Left lung (tissue), 10 donors: ENCODE measurements around the gene UBXN6. TPM values are rescaled to one million over a fixed set of nuclear protein-coding genes. Genes with fewer than 3 reads are reported as not detected.

Source experiments
- ATAC-seq: fragments of 200-7000 bp; cut with Tn5 transposase; one replicate; pipeline ENCODE4 v1.9.1; 2020; ENCODE audit warnings: moderate library complexity
- DNase-seq, 4 donors: peaks; one replicate each; pipeline ENCODE4 v3.0.0-alpha.2; 2013 to 2020
- H3K27ac ChIP-seq, 2 donors: fragments of 200-600 bp; sonication (generic) in 1 of 2; one replicate each; pipeline versions ENCODE4 v1.5.0 to v1.8.0; 2020 to 2021
- H3K27me3 ChIP-seq, 2 donors: fragments of 200-600 bp; sonication (generic) in 1 of 2; one replicate each; pipeline versions ENCODE4 v1.5.0 to v1.8.0; 2020 to 2021
- H3K36me3 ChIP-seq, 2 donors: fragments of 200-600 bp; sonication (generic) in 1 of 2; one replicate each; pipeline versions ENCODE4 v1.5.0 to v1.8.0; 2020 to 2021
- H3K4me1 ChIP-seq, 2 donors: fragments of 200-600 bp; one replicate each; pipeline ENCODE4 v1.8.0; 2021
- H3K4me3 ChIP-seq, 2 donors: fragments of 200-600 bp; sonication (generic) in 1 of 2; one replicate each; pipeline versions ENCODE4 v1.5.0 to v1.8.0; 2020 to 2021; ENCODE audit warnings: mild to moderate bottlenecking in 1 of 2
- H3K9me3 ChIP-seq, 2 donors: fragments of 200-600 bp; sonication (generic) in 1 of 2; one replicate each; pipeline versions ENCODE4 v1.5.0 to v1.8.0; 2020 to 2021
- CTCF ChIP-seq, 2 donors: fragments of 200-600 bp; sonication (generic) in 1 of 2; IDR thresholded peaks; one replicate each; pipeline versions ENCODE4 v1.5.0 to v1.8.0; 2021; ENCODE audit warnings: antibody characterized with exemption in 2 of 2
- intact Hi-C, 2 donors: fragments of 100-400 bp; cut with DNase I; formaldehyde crosslinking; loops; one replicate each; pipeline versions ENCODE4 v1.11.2 to v1.14.2; 2022
- polyA plus RNA-seq, 6 donors: library from polyadenylated mRNA; unstranded; fragments of 120-200 nt; gene quantifications; one replicate each; pipeline ENCODE4 v1.2.1, GENCODE V29; 2013; ENCODE audit not compliant: insufficient read length in 6 of 6
- total RNA-seq, 2 donors: library from RNA; stranded (reverse); fragmentation: NEBNext Ultra II Directional; extraction: Animal tissue kit (Norgen Biotek cat#: 25700); gene quantifications; one replicate each; pipeline ENCODE4 v1.2.1, GENCODE V29; 2021
- donor health status: DM: no; HTN: yes; CAD: no.
- donor health status: DM: no; HTN: no; CAD: no.

The UBXN6 gene
- total and polyA plus RNA-seq, 8 donors, result 70.2 to 101 (median 87.5) TPM

DNA sequence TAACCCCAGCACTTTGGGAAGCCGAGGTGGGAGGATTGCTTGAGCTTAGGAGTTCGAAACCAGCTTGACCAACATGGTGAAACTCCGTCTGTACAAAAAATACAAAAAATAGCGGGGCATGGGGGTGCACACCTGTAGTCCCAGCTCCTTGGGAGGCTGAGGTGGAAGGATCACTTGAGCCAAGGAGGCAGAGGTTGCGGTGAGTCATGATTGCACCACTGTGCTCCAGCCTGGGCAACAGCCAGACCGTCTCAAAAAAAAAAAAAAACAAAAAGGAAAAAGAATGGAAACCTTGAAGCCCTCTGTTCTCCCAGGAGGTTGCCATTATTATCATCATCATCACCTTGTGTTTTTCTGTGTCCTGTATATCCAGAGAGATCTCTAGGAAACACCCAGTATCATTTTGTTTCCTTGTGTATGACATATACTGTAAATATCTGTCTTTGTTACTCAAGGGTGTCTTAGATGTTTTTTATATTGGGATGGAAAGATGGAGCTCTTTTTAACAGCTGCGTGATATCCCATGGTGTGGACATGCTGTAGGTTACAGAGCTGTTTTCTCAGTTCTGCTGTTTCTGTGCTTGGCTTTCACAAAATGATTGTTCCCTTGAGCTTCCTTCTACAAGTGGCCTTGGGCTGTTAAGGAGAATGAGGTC is 43.3 kb downstream of the UBXN6 start:
- ATAC-seq (no peak), DNase-seq (no peak)
- H3K4me3 ChIP-seq, result no peak overlapping the region
- no peak for TF ChIP-seq CTCF (IDR thresholded peaks at IDR 0.05)
- no peaks in the 10 kb centered on the region for H3K4me1 ChIP-seq
- no peak overlapping the region for H3K27ac ChIP-seq
- intact Hi-C loops, result no loop called here
- peaks cover 0 to 31% of the 10 kb centered on the region in 2 donors for H3K36me3 ChIP-seq
- no peaks in the 10 kb centered on the region for H3K27me3 ChIP-seq
- no peaks in the 10 kb centered on the region for H3K9me3 ChIP-seq

GRCh38 chr19:4413588-4413987 is 44.0 kb downstream of the UBXN6 start:
- ATAC-seq (no peak), DNase-seq (no peak)
- no peak overlapping the region for H3K27ac ChIP-seq

DNA sequence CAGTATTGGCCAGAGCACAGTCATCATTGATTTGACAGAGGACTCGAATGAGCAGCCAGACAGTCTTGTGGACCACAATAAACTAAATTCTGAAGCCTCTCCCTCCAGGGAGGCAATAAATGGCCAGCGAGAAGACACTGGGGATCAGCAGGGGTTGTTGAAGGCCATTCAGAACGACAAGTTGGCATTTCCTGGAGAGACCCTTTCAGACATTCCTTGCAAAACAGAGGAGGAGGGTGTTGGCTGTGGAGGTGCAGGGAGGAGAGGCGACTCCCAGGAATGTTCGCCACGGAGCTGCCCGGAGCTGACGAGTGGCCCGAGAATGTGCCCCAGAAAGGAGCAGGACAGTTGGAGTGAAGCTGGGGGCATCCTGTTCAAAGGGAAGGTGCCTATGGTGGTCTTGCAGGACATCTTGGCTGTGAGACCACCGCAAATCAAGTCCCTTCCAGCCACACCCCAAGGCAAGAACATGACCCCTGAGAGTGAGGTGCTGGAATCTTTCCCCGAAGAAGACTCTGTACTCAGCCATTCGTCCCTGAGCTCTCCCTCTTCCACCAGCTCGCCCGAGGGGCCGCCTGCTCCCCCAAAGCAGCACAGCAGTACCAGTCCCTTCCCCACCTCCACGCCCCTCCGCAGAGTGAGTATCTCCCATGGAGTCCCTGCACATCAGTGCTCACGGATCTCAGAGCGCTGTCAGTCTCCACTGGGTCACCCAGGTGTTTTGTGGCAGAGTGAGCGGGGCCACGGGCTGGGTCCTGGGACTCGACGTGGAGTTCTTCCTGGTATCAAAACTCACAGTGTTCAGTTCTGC is 48.3 kb downstream of the UBXN6 start:
- no peaks in the 10 kb centered on the region for H3K27me3 ChIP-seq
- no peak overlapping the region for H3K27ac ChIP-seq
- H3K9me3 ChIP-seq, result no peaks in the 10 kb centered on the region
- no peak overlapping the region for H3K4me3 ChIP-seq
- intact Hi-C loops, result no loop called here
- H3K36me3 ChIP-seq, result peaks cover 0 to 38% of the 10 kb centered on the region in 2 donors
- DNase-seq (peak in 1 of 4 donors; percentile 69), ATAC-seq (no peak)
- TF ChIP-seq CTCF (IDR thresholded peaks at IDR 0.05), result no peak
- H3K4me1 ChIP-seq, result no peaks in the 10 kb centered on the region

More at GRCh38 chr19:4413588-4413987, 44.0 kb downstream of the UBXN6 start:
- Histone ChIP-seq H3K9me3 (no peaks in the 10 kb centered on the region), H3K4me1 (no peaks in the 10 kb centered on the region), H3K27me3 (no peaks in the 10 kb centered on the region), H3K4me3 (no peak overlapping the region), H3K36me3 (peaks cover 0 to 38% of the 10 kb centered on the region in 2 donors)
- intact Hi-C loops, result no loop called here
- TF ChIP-seq CTCF (IDR thresholded peaks at IDR 0.05), result no peak

DNA sequence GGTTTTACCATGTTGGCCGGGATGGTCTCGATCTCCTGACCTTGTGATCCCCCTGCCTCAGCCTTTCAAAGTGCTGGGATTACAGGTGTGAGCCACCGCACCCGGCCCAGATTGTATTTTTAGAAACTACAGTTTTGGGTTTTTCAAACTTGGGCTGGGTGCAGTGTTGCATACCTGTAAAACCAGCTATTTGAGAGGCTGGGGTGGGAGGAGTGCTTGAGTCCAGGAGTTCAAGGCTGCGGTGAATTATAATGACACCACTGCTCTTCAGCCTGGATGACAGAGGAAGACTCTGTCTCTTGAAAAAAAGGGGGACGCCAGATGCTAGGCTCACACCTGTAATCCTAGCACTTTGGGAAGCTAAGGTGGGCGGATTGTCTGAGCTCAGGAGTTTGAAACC is 51.0 kb downstream of the UBXN6 start:
- Histone ChIP-seq H3K27me3 (no peaks in the 10 kb centered on the region), H3K4me1 (peaks cover 8 to 16% of the 10 kb centered on the region in 2 donors), H3K4me3 (no peak overlapping the region), H3K9me3 (no peaks in the 10 kb centered on the region), H3K27ac (no peak overlapping the region), H3K36me3 (peaks cover 0 to 25% of the 10 kb centered on the region in 2 donors)
- peak in 1 of 4 donors; percentile 4 for DNase-seq
- no peak for TF ChIP-seq CTCF (IDR thresholded peaks at IDR 0.05)
- intact Hi-C loops, result no loop called here
- ATAC-seq, result no peak

- intact Hi-C loops, result no loop called here
- Histone ChIP-seq H3K27ac (no peak overlapping the region), H3K4me1 (peaks cover 10 to 22% of the 10 kb centered on the region in 2 donors), H3K36me3 (peaks cover 0 to 22% of the 10 kb centered on the region in 2 donors), H3K27me3 (no peaks in the 10 kb centered on the region), H3K4me3 (no peak overlapping the region), H3K9me3 (no peaks in the 10 kb centered on the region)
- ATAC-seq (no peak), DNase-seq (no peak)
- TF ChIP-seq CTCF (IDR thresholded peaks at IDR 0.05), result no peak
Observed at GRCh38 chr19:4405977-4406376, 51.6 kb downstream of the UBXN6 start.
